ENCODE measurements around the gene IGFBP7. TPM values are rescaled to one million over a fixed set of nuclear protein-coding genes. Genes with fewer than 3 reads are reported as not detected.

Gene IGFBP7
- total RNA-seq, 1 donor from 2014 or later = 1,471 TPM

GRCh38 chr4:57077550-57078343, 32.4 kb downstream of the IGFBP7 start:
- H3K4me3 ChIP-seq (ENCODE audit: low read depth, low read length) = peak overlapping the region; percentile 40
- TF ChIP-seq CTCF (conservative IDR thresholded peaks at IDR 0.05; ENCODE audit: low read depth, low read length) = no peak
- no peak for DNase-seq (ENCODE audit: low read depth)

GRCh38 chr4:57076646-57077045, 33.5 kb downstream of the IGFBP7 start:
- no peak for DNase-seq (ENCODE audit: low read depth)
- no peak for TF ChIP-seq CTCF (conservative IDR thresholded peaks at IDR 0.05; ENCODE audit: low read depth, low read length)
- H3K4me3 ChIP-seq (ENCODE audit: low read depth, low read length) = no peak overlapping the region

- no peak overlapping the region for H3K4me3 ChIP-seq (ENCODE audit: low read depth, low read length)
- DNase-seq (ENCODE audit: low read depth) = no peak
- TF ChIP-seq CTCF (conservative IDR thresholded peaks at IDR 0.05; ENCODE audit: low read depth, low read length) = no peak
Measured at GRCh38 chr4:57075367-57075766, 34.8 kb downstream of the IGFBP7 start.

GRCh38 chr4:57074744-57075143, 35.4 kb downstream of the IGFBP7 start:
- DNase-seq (ENCODE audit: low read depth) = peak; percentile 53
- no peak overlapping the region for H3K4me3 ChIP-seq (ENCODE audit: low read depth, low read length)
- TF ChIP-seq CTCF (conservative IDR thresholded peaks at IDR 0.05; ENCODE audit: low read depth, low read length) = no peak

- no peak for DNase-seq (ENCODE audit: low read depth)
- no peak overlapping the region for H3K4me3 ChIP-seq (ENCODE audit: low read depth, low read length)
- no peak for TF ChIP-seq CTCF (conservative IDR thresholded peaks at IDR 0.05; ENCODE audit: low read depth, low read length)
Measured at GRCh38 chr4:57073559-57073958, 36.6 kb downstream of the IGFBP7 start.

GRCh38 chr4:57071326-57071725, 38.9 kb downstream of the IGFBP7 start:
- TF ChIP-seq CTCF (conservative IDR thresholded peaks at IDR 0.05; ENCODE audit: low read depth, low read length) = no peak
- H3K4me3 ChIP-seq (ENCODE audit: low read depth, low read length) = no peak overlapping the region
- no peak for DNase-seq (ENCODE audit: low read depth)

GRCh38 chr4:57070461-57070860, 39.7 kb downstream of the IGFBP7 start:
- no peak for TF ChIP-seq CTCF (conservative IDR thresholded peaks at IDR 0.05; ENCODE audit: low read depth, low read length)
- H3K4me3 ChIP-seq (ENCODE audit: low read depth, low read length) = no peak overlapping the region
- no peak for DNase-seq (ENCODE audit: low read depth)

All from epithelial cell of proximal tubule (primary cell).